Measurements from ENCODE around the gene ARHGAP33. TPM values are rescaled to one million over a fixed set of nuclear protein-coding genes. Genes with fewer than 3 reads are reported as not detected.

Gene ARHGAP33
- total and polyA plus RNA-seq, 4 donors: 3.1 to 16.6 (median 12.2) TPM

- DNase-seq (no peak), ATAC-seq (ENCODE audit: insufficient read depth, low FRiP score) (no peak)
- Histone ChIP-seq H3K4me3 (no peak overlapping the region), H3K27me3 (ENCODE audit: control insufficient read depth in 3 of 3, insufficient read depth in 3 of 3, low read length in 2 of 3) (peaks cover 0 to 2% (median 0%) of the 10 kb centered on the region in 3 donors), H3K9ac (ENCODE audit: insufficient read depth in 1 of 2, low read length in 2 of 2) (no peak overlapping the region), H3K36me3 (ENCODE audit: control insufficient read depth in 4 of 4, insufficient read depth in 4 of 4, low read length in 4 of 4) (no peaks in the 10 kb centered on the region), H3K4me1 (ENCODE audit: control insufficient read depth in 5 of 5, insufficient read depth in 5 of 5, low read length in 5 of 5) (no peaks in the 10 kb centered on the region), H3K27ac (ENCODE audit: low read depth in 1 of 2, low read length in 1 of 2) (no peak overlapping the region), H3K9me3 (ENCODE audit: control insufficient read depth in 4 of 4, insufficient read depth in 3 of 4, low read length in 3 of 4) (no peaks in the 10 kb centered on the region)
- TF ChIP-seq CTCF (IDR thresholded peaks at IDR 0.05; ENCODE audit: control extremely low read depth, extremely low read depth): no peak
- WGBS, 2 donors: 32 to 41% methylated on average over 6 of the region's 6 CpGs
Observed at GRCh38 chr19:35816262-35816661, 40.9 kb downstream of the ARHGAP33 start.

DNA sequence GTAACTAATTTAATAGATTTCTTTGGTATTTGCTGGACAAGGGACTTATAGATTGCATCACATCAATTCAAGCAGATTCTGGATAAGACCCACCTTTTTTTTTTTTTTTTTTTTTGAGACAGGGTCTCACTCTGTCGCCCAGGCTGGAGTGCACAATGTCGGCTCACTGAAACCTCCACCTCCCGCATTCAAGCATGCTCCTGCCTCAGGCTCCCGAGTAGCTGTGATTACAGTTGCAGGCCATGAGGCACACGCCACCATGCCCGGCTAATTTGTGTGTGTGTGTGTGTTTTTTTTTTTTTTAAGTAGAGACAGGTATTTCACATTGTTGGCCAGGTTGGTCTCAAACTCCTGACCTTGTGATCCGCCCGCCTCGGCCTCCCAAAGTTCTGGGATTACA is 41.5 kb downstream of the ARHGAP33 start:
- TF ChIP-seq CTCF (IDR thresholded peaks at IDR 0.05; ENCODE audit: control extremely low read depth, extremely low read depth): no peak
- ATAC-seq (ENCODE audit: insufficient read depth, low FRiP score): no peak
- Histone ChIP-seq H3K9me3 (ENCODE audit: control insufficient read depth in 4 of 4, insufficient read depth in 3 of 4, low read length in 3 of 4) (no peaks in the 10 kb centered on the region), H3K9ac (ENCODE audit: insufficient read depth in 1 of 2, low read length in 2 of 2) (no peak overlapping the region), H3K36me3 (ENCODE audit: control insufficient read depth in 4 of 4, insufficient read depth in 4 of 4, low read length in 4 of 4) (no peaks in the 10 kb centered on the region), H3K4me1 (ENCODE audit: control insufficient read depth in 5 of 5, insufficient read depth in 5 of 5, low read length in 5 of 5) (no peaks in the 10 kb centered on the region), H3K4me3 (no peak overlapping the region), H3K27me3 (ENCODE audit: control insufficient read depth in 3 of 3, insufficient read depth in 3 of 3, low read length in 2 of 3) (no peaks in the 10 kb centered on the region), H3K27ac (ENCODE audit: low read depth in 1 of 2, low read length in 1 of 2) (no peak overlapping the region)
- 80 to 86% methylated on average over 9 of the region's 9 CpGs for WGBS, 2 donors
- DNase-seq: no peak

GRCh38 chr19:35818445-35818844 is 43.1 kb downstream of the ARHGAP33 start:
- ATAC-seq (ENCODE audit: insufficient read depth, low FRiP score): no peak
- H3K9me3 ChIP-seq (ENCODE audit: control insufficient read depth in 4 of 4, insufficient read depth in 3 of 4, low read length in 3 of 4): no peaks in the 10 kb centered on the region
- H3K4me3 ChIP-seq: no peak overlapping the region
- no peak overlapping the region for H3K27ac ChIP-seq (ENCODE audit: low read depth in 1 of 2, low read length in 1 of 2)
- no peak for TF ChIP-seq CTCF (IDR thresholded peaks at IDR 0.05; ENCODE audit: control extremely low read depth, extremely low read depth)
- H3K27me3 ChIP-seq (ENCODE audit: control insufficient read depth in 3 of 3, insufficient read depth in 3 of 3, low read length in 2 of 3): no peaks in the 10 kb centered on the region
- DNase-seq: no peak
- WGBS, 2 donors: 65 to 77% methylated on average over 3 of the region's 3 CpGs
- H3K9ac ChIP-seq (ENCODE audit: insufficient read depth in 1 of 2, low read length in 2 of 2): no peak overlapping the region
- H3K36me3 ChIP-seq (ENCODE audit: control insufficient read depth in 4 of 4, insufficient read depth in 4 of 4, low read length in 4 of 4): no peaks in the 10 kb centered on the region
- H3K4me1 ChIP-seq (ENCODE audit: control insufficient read depth in 5 of 5, insufficient read depth in 5 of 5, low read length in 5 of 5): no peaks in the 10 kb centered on the region

DNA sequence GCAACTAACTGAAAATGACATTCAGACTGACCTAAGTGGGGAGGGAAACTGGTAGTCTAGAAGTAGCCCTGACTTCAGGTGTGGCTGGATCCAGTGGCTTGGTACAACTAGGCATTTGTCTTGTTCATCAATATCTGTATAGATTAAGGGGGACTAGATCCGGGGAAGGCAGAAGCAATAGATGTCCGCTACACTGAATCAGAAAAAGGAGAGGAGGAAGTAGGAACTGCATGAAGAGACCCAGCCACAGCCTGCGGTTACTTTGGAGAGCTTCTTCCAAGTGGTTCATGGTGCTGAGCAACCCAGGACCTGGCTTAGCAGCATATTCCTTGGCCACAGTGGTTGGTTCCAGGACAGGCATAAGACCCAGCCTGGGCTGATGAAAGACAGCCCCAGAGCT is 47.2 kb downstream of the ARHGAP33 start:
- H3K27ac ChIP-seq (ENCODE audit: low read depth in 1 of 2, low read length in 1 of 2): no peak overlapping the region
- no peaks in the 10 kb centered on the region for H3K36me3 ChIP-seq (ENCODE audit: control insufficient read depth in 4 of 4, insufficient read depth in 4 of 4, low read length in 4 of 4)
- no peak overlapping the region for H3K9ac ChIP-seq (ENCODE audit: insufficient read depth in 1 of 2, low read length in 2 of 2)
- H3K4me3 ChIP-seq: no peak overlapping the region
- 54 to 59% methylated on average over 3 of the region's 3 CpGs for WGBS, 2 donors
- no peaks in the 10 kb centered on the region for H3K27me3 ChIP-seq (ENCODE audit: control insufficient read depth in 3 of 3, insufficient read depth in 3 of 3, low read length in 2 of 3)
- no peaks in the 10 kb centered on the region for H3K9me3 ChIP-seq (ENCODE audit: control insufficient read depth in 4 of 4, insufficient read depth in 3 of 4, low read length in 3 of 4)
- ATAC-seq (ENCODE audit: insufficient read depth, low FRiP score) (no peak), DNase-seq (no peak)
- TF ChIP-seq CTCF (IDR thresholded peaks at IDR 0.05; ENCODE audit: control extremely low read depth, extremely low read depth): no peak
- no peaks in the 10 kb centered on the region for H3K4me1 ChIP-seq (ENCODE audit: control insufficient read depth in 5 of 5, insufficient read depth in 5 of 5, low read length in 5 of 5)

Measured in lung (tissue), 12 donors.